Muscle layer of colon (tissue), 2 donors: Measurements from ENCODE around the gene SRGAP1.

Experiments
- H3K27ac ChIP-seq: one replicate; pipeline ENCODE4 v1.7.0; 2013; ENCODE audit warnings: low read depth, mild to moderate bottlenecking, low read length, moderate library complexity
- H3K27me3 ChIP-seq, 2 donors: one replicate each; pipeline ENCODE4 v1.7.0; 2013; ENCODE audit warnings: low read length in 2 of 2, mild to moderate bottlenecking in 2 of 2; ENCODE audit not compliant: insufficient read depth in 2 of 2, control insufficient read depth in 1 of 2
- H3K36me3 ChIP-seq: one replicate; pipeline ENCODE4 v1.7.0; 2013; ENCODE audit warnings: mild to moderate bottlenecking, low read length; ENCODE audit not compliant: insufficient read depth
- H3K4me1 ChIP-seq: one replicate; pipeline ENCODE4 v1.7.0; 2013; ENCODE audit warnings: mild to moderate bottlenecking, low read length; ENCODE audit not compliant: insufficient read depth
- H3K4me3 ChIP-seq, 2 donors: one replicate each; pipeline ENCODE4 v1.7.0; 2013; ENCODE audit warnings: low read length in 2 of 2, low read depth in 1 of 2, mild to moderate bottlenecking in 1 of 2, moderate library complexity in 1 of 2
- H3K9ac ChIP-seq: one replicate; pipeline ENCODE4 v1.7.0; 2013; ENCODE audit warnings: low read length
- H3K9me3 ChIP-seq: one replicate; pipeline ENCODE4 v1.7.0; 2013; ENCODE audit warnings: mild to moderate bottlenecking, low read length
- donor health status: abdominal sarcoma.
- donor health status: Adenocarcinoma of cecum.

The SRGAP1 gene

DNA sequence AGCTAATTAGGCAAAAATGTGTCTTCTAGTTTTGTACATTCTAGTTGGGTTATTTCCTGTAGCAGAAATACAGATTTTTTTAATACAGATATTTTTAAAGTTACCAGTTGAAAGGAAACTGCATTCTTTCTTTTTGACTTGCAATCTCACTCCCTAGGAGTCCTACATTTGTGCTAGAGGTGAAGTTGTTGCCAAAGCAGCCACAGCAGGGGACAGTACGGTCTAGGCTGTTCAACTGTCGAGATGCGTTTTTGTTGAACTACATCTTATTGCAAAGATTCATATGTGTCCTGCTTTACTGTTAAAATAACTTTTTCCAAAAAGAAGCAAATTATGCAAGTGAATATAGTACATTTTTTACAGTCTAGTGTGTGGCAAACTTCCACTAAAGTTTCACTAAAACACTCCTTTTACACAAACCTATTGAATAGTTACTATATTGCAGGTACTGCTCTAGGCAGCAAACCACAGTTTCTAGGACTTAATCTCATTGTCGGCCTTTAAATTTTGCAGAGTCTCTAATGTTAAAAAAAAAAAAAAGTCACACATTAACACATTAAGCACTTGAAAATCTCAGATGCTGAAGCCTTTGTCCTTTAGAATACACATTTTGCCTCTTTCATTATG lies 30.2 kb upstream of the SRGAP1 start:
- H3K36me3 ChIP-seq: no peaks in the 10 kb centered on the region
- no peak overlapping the region for H3K4me3 ChIP-seq
- H3K9ac ChIP-seq: no peak overlapping the region
- H3K27me3 ChIP-seq: no peaks in the 10 kb centered on the region
- H3K4me1 ChIP-seq: no peaks in the 10 kb centered on the region
- H3K9me3 ChIP-seq: no peaks in the 10 kb centered on the region
- no peak overlapping the region for H3K27ac ChIP-seq

DNA sequence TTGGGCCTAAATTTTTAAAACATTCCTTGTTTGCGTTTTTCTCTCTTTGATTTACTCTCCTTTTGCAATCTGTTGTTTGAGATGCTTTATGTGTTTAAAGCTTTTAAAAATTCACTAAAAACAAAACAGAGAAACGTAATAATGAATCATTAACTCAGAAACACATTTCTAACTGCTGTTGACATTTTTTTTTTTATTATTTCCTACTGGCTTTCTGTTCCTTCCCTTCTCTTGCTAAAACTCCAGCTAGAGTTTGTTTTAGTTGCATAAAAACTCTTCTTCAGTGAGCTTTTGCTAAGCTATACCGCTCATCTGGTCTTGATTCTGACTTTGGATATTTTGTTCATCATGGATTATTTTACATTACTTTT lies 29.0 kb upstream of the SRGAP1 start:
- Histone ChIP-seq H3K9me3 (no peaks in the 10 kb centered on the region), H3K4me1 (no peaks in the 10 kb centered on the region), H3K4me3 (no peak overlapping the region), H3K9ac (no peak overlapping the region), H3K27me3 (no peaks in the 10 kb centered on the region), H3K36me3 (no peaks in the 10 kb centered on the region), H3K27ac (no peak overlapping the region)

DNA sequence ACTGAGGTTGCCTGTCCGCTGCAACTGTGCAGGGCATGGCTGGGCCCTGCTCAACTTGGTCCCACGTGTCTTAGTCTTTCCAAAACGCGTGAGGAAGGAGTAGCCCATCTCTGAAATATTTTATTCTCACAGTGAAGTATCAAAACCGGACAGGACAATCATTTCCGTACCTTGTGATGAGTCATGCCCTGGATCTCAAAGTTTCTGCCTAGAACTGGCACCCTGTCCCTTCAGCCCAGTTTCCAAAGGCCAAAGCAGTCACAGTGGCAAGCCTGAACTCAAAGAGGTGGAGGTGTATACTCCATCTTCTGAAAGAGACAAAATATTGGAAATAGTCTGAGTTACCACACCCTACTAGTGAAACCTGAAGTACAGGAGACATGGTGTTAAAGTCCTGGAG lies 28.5 kb upstream of the SRGAP1 start:
- Histone ChIP-seq H3K4me1 (no peaks in the 10 kb centered on the region), H3K9ac (no peak overlapping the region), H3K27ac (no peak overlapping the region), H3K27me3 (no peaks in the 10 kb centered on the region), H3K4me3 (no peak overlapping the region), H3K9me3 (no peaks in the 10 kb centered on the region), H3K36me3 (no peaks in the 10 kb centered on the region)

DNA sequence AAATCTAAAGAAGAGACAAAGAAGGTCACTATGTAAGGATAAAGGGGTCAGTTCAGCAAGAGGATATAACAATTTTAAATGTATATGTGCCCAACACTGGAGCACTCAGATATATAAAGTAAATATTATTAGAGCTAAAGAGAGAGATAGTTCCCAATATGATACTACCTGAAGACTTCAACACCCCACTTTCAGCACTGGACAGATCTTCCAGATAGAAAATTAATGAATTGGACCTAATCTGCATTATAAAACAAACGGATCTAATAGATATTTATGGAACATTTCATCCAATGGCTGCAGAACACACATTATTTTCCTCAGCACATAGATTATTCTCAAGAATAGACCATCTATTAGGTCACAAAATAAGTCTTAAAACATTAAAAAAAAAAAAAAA lies 24.1 kb upstream of the SRGAP1 start:
- no peaks in the 10 kb centered on the region for H3K4me1 ChIP-seq
- no peaks in the 10 kb centered on the region for H3K36me3 ChIP-seq
- H3K27me3 ChIP-seq: no peaks in the 10 kb centered on the region
- H3K9me3 ChIP-seq: no peaks in the 10 kb centered on the region
- no peak overlapping the region for H3K4me3 ChIP-seq
- no peak overlapping the region for H3K9ac ChIP-seq
- no peak overlapping the region for H3K27ac ChIP-seq

DNA sequence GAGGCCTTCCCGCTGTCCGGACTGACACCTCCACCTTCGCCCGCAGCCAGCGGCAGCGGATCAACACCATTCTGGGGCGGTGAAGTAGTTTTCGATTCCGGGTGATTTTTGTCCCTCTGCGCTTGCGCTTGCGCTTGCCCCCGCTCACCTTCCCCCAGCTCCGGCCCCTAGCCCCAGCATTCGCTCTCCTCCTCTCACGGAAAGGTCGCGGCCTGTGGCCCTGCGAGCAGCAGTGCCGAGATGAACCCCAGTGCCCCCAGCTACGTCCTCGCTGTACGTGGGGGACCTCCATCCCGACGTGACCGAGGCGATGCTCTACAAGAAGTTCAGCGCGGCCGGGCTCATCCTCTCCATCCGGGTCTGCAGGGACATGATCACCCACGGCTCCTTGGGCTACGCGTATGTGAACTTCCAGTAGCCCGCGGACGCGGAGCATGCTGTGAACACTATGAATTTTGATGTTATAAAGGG lies 22.7 kb upstream of the SRGAP1 start:
- H3K9ac ChIP-seq: no peak overlapping the region
- H3K4me3 ChIP-seq: peak overlapping the region; percentile 26 to 72
- no peaks in the 10 kb centered on the region for H3K36me3 ChIP-seq
- H3K27ac ChIP-seq: no peak overlapping the region
- H3K4me1 ChIP-seq: no peaks in the 10 kb centered on the region
- no peaks in the 10 kb centered on the region for H3K9me3 ChIP-seq
- H3K27me3 ChIP-seq: no peaks in the 10 kb centered on the region

DNA sequence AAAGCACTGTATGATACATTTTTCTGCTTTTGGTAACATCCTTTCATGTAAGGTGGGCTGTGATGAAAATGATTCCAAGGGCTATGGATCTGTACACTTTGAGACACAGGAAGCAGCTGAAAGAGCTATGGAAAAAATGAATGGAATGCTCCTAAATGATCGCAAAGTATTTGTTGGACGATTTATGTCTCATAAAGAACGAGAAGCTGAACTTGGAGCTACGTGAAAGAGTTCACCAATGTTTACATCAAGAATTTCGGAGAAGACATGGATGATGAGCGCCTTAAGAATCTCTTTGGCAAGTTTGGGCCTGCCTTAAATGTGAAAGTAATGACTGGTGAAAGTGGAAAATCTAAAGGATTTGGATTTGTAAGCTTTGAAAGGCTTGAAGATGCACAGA lies 22.1 kb upstream of the SRGAP1 start:
- H3K4me3 ChIP-seq: peak overlapping the region in 1 of 2 donors; percentile 72
- H3K36me3 ChIP-seq: no peaks in the 10 kb centered on the region
- no peaks in the 10 kb centered on the region for H3K4me1 ChIP-seq
- no peaks in the 10 kb centered on the region for H3K9me3 ChIP-seq
- no peaks in the 10 kb centered on the region for H3K27me3 ChIP-seq
- no peak overlapping the region for H3K27ac ChIP-seq
- no peak overlapping the region for H3K9ac ChIP-seq

DNA sequence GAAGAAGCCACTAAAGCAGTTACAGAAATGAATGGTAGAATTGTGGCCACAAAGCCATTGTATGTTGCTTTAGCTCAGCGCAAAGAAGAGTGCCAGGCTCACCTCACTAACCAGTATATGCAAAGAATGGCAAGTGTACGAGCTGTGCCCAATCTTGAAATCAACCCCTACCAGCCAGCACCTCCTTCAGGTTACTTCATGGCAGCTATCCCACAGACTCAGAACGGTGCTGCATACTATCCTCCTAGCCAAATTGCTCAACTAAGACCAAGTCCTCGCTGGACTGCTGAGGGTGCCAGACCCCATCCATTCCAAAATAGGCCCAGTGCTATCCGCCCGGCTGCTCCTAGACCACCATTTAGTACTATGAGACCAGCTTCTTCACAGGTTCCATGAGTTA lies 21.5 kb upstream of the SRGAP1 start:
- no peak overlapping the region for H3K27ac ChIP-seq
- no peaks in the 10 kb centered on the region for H3K36me3 ChIP-seq
- H3K4me3 ChIP-seq: no peak overlapping the region
- H3K27me3 ChIP-seq: no peaks in the 10 kb centered on the region
- no peak overlapping the region for H3K9ac ChIP-seq
- H3K4me1 ChIP-seq: no peaks in the 10 kb centered on the region
- no peaks in the 10 kb centered on the region for H3K9me3 ChIP-seq

DNA sequence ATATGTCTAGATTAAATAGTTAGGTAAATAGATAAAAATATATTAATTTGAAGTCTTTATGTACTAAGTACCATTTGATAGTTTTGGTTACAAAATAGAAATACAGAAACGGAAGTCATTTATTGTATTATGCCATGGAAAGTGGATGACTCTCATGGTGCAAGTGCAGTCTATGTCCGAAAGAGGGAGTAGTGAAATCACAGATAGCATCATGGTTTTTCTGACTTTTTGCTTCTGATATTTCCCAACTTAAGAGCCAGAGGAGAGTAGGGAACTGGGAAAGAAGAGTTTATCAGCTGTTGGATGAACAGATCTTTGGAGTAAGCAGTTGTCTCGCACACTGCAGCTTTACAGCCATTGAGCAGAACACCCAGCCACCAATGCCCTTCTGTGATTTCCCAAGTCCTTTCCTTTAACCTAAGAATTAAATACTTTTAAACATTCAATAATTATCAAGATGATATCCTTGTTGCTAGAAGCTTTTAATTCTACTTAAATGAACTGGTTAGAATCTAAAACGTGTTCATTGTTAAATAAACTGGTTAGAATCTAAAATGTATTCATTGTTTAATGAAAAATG lies 18.4 kb upstream of the SRGAP1 start:
- Histone ChIP-seq H3K9me3 (no peaks in the 10 kb centered on the region), H3K4me3 (no peak overlapping the region), H3K36me3 (no peaks in the 10 kb centered on the region), H3K27me3 (no peaks in the 10 kb centered on the region), H3K4me1 (no peaks in the 10 kb centered on the region), H3K9ac (no peak overlapping the region), H3K27ac (no peak overlapping the region)

DNA sequence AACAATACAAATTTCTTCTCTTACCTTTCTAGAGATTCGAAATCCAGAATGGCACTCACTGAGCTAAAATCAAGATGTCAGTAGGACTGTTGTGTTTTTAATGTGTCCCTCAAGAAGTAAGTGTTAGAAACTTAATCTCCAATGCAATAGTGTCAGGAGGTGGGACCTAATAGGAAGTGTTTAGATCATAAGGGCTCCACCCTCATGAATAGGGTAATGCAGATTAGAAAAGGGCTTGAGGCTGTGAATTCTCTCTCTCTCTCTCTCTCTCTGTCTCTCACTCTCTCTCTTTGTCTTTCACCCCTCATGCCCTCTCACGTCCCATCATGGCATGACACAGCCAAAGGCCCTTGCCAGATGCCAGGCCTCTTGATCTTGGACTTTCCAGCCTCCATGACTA lies 15.6 kb upstream of the SRGAP1 start:
- no peaks in the 10 kb centered on the region for H3K9me3 ChIP-seq
- H3K27ac ChIP-seq: no peak overlapping the region
- H3K9ac ChIP-seq: no peak overlapping the region
- H3K4me3 ChIP-seq: no peak overlapping the region
- no peaks in the 10 kb centered on the region for H3K36me3 ChIP-seq
- no peaks in the 10 kb centered on the region for H3K4me1 ChIP-seq
- no peaks in the 10 kb centered on the region for H3K27me3 ChIP-seq

DNA sequence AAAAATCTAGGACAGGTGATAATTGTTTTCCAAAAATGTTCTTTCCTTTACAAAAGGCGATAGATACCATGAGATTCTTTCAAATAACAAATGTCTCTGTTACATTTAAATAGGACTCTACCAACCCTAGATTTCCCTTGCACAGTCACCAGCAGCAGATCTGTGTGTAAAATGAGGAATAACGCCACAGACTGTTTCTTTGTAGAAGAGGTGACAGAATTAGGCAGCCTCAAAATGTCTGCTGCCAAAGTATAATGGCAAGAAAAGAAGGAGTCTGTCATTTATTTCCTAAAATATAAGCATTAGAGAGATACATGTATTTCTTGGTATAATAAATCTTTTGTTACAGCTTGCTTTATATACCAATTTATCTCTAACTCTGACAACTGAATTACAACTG lies 8.5 kb upstream of the SRGAP1 start:
- H3K4me1 ChIP-seq: no peaks in the 10 kb centered on the region

DNA sequence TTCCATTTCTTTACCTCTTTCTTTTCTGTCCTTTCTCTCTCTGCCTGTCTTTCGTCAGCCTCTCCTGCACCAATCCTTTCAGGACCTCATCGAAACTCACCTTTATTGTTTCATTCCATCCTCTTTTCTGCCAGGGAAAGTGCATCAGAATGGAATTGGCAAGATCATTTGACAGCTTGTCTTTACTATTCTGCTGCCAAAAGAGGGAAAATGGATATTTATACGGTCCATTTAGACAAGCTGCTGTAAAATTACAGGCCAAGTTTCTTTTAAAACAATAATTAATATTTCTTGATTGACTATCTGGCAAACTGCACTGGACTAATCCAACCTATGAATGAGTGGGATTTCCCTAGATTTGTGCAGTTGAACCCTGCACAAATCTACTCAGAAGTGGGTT lies 7.6 kb upstream of the SRGAP1 start:
- Histone ChIP-seq H3K9me3 (no peaks in the 10 kb centered on the region), H3K4me1 (no peaks in the 10 kb centered on the region), H3K27ac (no peak overlapping the region), H3K36me3 (no peaks in the 10 kb centered on the region), H3K9ac (no peak overlapping the region), H3K4me3 (no peak overlapping the region), H3K27me3 (no peaks in the 10 kb centered on the region)

More for the DNA sequence above, 8.5 kb upstream of the SRGAP1 start:
- Histone ChIP-seq H3K4me3 (no peak overlapping the region), H3K27me3 (no peaks in the 10 kb centered on the region), H3K9ac (no peak overlapping the region), H3K36me3 (no peaks in the 10 kb centered on the region), H3K9me3 (no peaks in the 10 kb centered on the region), H3K27ac (no peak overlapping the region)

DNA sequence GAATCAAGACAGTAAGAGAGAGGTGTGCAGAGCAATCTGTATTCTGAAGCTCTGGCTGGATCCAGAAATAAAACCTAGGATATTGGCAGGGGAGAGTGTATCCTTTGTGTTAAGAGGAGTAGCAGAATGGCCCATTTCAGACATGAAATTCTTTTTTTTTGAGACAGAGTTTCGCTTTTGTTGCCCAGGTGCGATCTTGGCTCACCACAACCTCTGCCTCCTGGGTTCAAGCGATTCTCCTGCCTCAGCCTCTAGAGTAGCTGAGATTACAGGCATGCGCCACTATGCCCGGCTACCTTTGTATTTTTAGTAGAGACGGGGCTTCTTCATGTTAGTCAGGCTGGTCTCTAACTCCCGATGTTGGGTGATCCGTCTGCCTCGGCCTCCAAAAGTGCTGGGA lies 6.1 kb upstream of the SRGAP1 start:
- no peaks in the 10 kb centered on the region for H3K36me3 ChIP-seq
- no peaks in the 10 kb centered on the region for H3K9me3 ChIP-seq
- no peaks in the 10 kb centered on the region for H3K4me1 ChIP-seq
- H3K9ac ChIP-seq: no peak overlapping the region
- no peak overlapping the region for H3K4me3 ChIP-seq
- no peak overlapping the region for H3K27ac ChIP-seq
- no peaks in the 10 kb centered on the region for H3K27me3 ChIP-seq
